CD4-positive, alpha-beta T cell (primary cell): ENCODE data around the gene MCTP2. TPM values are rescaled to one million over a fixed set of nuclear protein-coding genes. Genes with fewer than 3 reads are reported as not detected.

Experiments used
- ATAC-seq: fragments of 200-7000 bp; cut with Tn5 transposase; one replicate; pipeline ENCODE4 v1.10.0; 2022; ENCODE audit warnings: mild to moderate bottlenecking; ENCODE audit not compliant: poor library complexity
- CTCF ChIA-PET: fragments of 350-600 bp; sonication (Branson Sonifier 250); formaldehyde crosslinking; loops from one replicate; lab custom pipeline; 2021; ENCODE audit warnings: antibody characterized with exemption, inconsistent platforms; lab: Charles Lee
- POLR2A ChIA-PET: fragments of 350-600 bp; sonication (Branson Sonifier 250); formaldehyde crosslinking; loops from one replicate; lab custom pipeline; 2021; ENCODE audit warnings: antibody characterized with exemption, inconsistent platforms; lab: Charles Lee
- DNase-seq, 14 experiments: peaks; one replicate each; pipeline ENCODE4 v3.0.0-alpha.2; 2013 to 2020; ENCODE audit warnings: mixed read lengths in 2 of 14
- H3K27ac ChIP-seq, 2 donors: one replicate each; pipeline versions ENCODE4 v1.5.1 to v1.7.0; 2013; ENCODE audit warnings: low read length in 2 of 2, low read depth in 1 of 2, mild to moderate bottlenecking in 1 of 2
- H3K27me3 ChIP-seq, 2 experiments: 1 replicate in 1 of 2; 2 replicates in 1 of 2; pipeline versions ENCODE4 v1.6.1 to v1.7.0; 2013; ENCODE audit warnings: low read length in 2 of 2, control low read depth in 1 of 2, mild to moderate bottlenecking in 1 of 2, moderate library complexity in 1 of 2; ENCODE audit not compliant: insufficient read depth in 2 of 2, control insufficient read depth in 1 of 2
- H3K36me3 ChIP-seq: one replicate; pipeline ENCODE4 v1.6.1; 2013; ENCODE audit warnings: low read length, control low read depth; ENCODE audit not compliant: insufficient read depth
- H3K4me1 ChIP-seq: one replicate; pipeline ENCODE4 v1.6.1; 2013; ENCODE audit warnings: low read length, control low read depth; ENCODE audit not compliant: insufficient read depth
- H3K4me3 ChIP-seq: one replicate; pipeline ENCODE4 v1.5.1; 2013; ENCODE audit warnings: mild to moderate bottlenecking, low read length, moderate library complexity
- H3K9me3 ChIP-seq, 2 experiments: 1 replicate in 1 of 2; 2 replicates in 1 of 2; pipeline versions ENCODE4 v1.6.1 to v1.7.0; 2013; ENCODE audit warnings: low read length in 2 of 2, mild to moderate bottlenecking in 2 of 2, control low read depth in 1 of 2, moderate library complexity in 1 of 2; ENCODE audit not compliant: control insufficient read depth in 1 of 2, insufficient read depth in 1 of 2
- H3K27ac Mint-ChIP-seq: one replicate; pipeline ENCODE4 v1.8.0; 2020; ENCODE audit warnings: mixed read lengths
- H3K27me3 Mint-ChIP-seq: one replicate; pipeline ENCODE4 v1.8.0; 2021; ENCODE audit warnings: mixed read lengths
- H3K36me3 Mint-ChIP-seq: one replicate; pipeline ENCODE4 v1.8.0; 2021; ENCODE audit warnings: low read depth, mixed read lengths
- H3K4me1 Mint-ChIP-seq: one replicate; pipeline ENCODE4 v1.8.0; 2021; ENCODE audit warnings: low read depth, mixed read lengths
- H3K4me3 Mint-ChIP-seq: one replicate; pipeline ENCODE4 v1.8.0; 2020; ENCODE audit warnings: mild to moderate bottlenecking, mixed read lengths
- H3K9me3 Mint-ChIP-seq: one replicate; pipeline ENCODE4 v1.8.0; 2020; ENCODE audit warnings: mixed read lengths
- intact Hi-C, 2 experiments: fragments of 100-400 bp; cut with DNase I in 1 of 2; cut with micrococcal nuclease in 1 of 2; formaldehyde crosslinking; loops; one replicate each; pipeline versions ENCODE4 v1.15.1 to v1.9.0; 2023 to 2025; cut with DNase I, micrococcal nuclease
- total RNA-seq, 174 experiments: library from RNA in 2 of 174; stranded (reverse) in 2 of 174; gene quantifications; one replicate each; pipeline ENCODE4 v1.2.3 and lab custom pipeline; 2021 to 2026
- TF ChIP-seq, protein P1 (sequence below): fragments of 200-600 bp; IDR thresholded peaks from one replicate; pipeline ENCODE4 v1.8.0; 2022; ENCODE audit warnings: antibody characterized with exemption, mild to moderate bottlenecking

Gene MCTP2
- total RNA-seq, 2 experiments from 2014 or later: 8.0 to 10.8 TPM

GRCh38 chr15:94198633-94199032 is 32.7 kb upstream of the MCTP2 start:
- CTCF ChIA-PET: interaction anchor here (1.6 kb wide), 1 partner anchor 35 kb away, joined by 5 read pairs; no protein-coding TSS in a partner anchor

DNA sequence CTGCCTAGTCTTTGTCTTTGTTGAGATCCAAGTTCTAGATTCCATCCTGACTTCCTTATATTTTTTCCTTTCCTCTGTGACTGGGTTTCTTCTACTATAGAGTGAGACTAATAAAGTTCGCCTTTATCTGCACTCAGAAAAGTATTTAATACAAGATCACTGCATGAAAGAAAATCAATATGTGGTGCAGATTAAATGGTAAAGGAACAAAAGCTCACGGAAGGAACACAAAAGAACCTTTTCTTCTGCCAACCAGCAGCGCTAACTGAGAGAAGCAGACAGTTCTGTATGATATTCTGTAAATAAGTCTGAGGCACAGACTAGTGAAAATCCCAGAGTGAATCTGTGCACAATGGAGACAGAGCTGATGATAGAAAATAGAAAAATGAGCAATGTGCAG is 31.6 kb upstream of the MCTP2 start:
- no peak for ATAC-seq
- no peaks in the 10 kb centered on the region for H3K9me3 Mint-ChIP-seq
- H3K9me3 ChIP-seq: no peaks in the 10 kb centered on the region
- no peak overlapping the region for H3K4me3 ChIP-seq
- no peak for DNase-seq
- ChIA-PET CTCF (no interaction called here), POLR2A (no interaction called here)
- intact Hi-C loops: no loop called here
- no peak overlapping the region for H3K27ac ChIP-seq
- no peaks in the 10 kb centered on the region for H3K4me1 Mint-ChIP-seq
- H3K36me3 ChIP-seq: no peaks in the 10 kb centered on the region
- no peaks in the 10 kb centered on the region for H3K4me1 ChIP-seq
- H3K27ac Mint-ChIP-seq: no peak overlapping the region
- TF ChIP-seq, protein P1, sequence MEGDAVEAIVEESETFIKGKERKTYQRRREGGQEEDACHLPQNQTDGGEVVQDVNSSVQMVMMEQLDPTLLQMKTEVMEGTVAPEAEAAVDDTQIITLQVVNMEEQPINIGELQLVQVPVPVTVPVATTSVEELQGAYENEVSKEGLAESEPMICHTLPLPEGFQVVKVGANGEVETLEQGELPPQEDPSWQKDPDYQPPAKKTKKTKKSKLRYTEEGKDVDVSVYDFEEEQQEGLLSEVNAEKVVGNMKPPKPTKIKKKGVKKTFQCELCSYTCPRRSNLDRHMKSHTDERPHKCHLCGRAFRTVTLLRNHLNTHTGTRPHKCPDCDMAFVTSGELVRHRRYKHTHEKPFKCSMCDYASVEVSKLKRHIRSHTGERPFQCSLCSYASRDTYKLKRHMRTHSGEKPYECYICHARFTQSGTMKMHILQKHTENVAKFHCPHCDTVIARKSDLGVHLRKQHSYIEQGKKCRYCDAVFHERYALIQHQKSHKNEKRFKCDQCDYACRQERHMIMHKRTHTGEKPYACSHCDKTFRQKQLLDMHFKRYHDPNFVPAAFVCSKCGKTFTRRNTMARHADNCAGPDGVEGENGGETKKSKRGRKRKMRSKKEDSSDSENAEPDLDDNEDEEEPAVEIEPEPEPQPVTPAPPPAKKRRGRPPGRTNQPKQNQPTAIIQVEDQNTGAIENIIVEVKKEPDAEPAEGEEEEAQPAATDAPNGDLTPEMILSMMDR: no peak
- no peak overlapping the region for H3K4me3 Mint-ChIP-seq
- H3K27me3 Mint-ChIP-seq: peaks cover 17% of the 10 kb centered on the region
- no peaks in the 10 kb centered on the region for H3K27me3 ChIP-seq
- H3K36me3 Mint-ChIP-seq: no peaks in the 10 kb centered on the region

More at GRCh38 chr15:94198633-94199032, 32.7 kb upstream of the MCTP2 start:
- DNase-seq (no peak), ATAC-seq (no peak)
- H3K36me3 ChIP-seq: no peaks in the 10 kb centered on the region
- TF ChIP-seq, protein P1: no peak
- Mint-ChIP-seq H3K9me3 (no peaks in the 10 kb centered on the region), H3K27me3 (peaks cover 13% of the 10 kb centered on the region), H3K36me3 (no peaks in the 10 kb centered on the region), H3K27ac (no peak overlapping the region), H3K4me1 (no peaks in the 10 kb centered on the region), H3K4me3 (no peak overlapping the region)
- no peak overlapping the region for H3K4me3 ChIP-seq
- no peaks in the 10 kb centered on the region for H3K27me3 ChIP-seq
- H3K4me1 ChIP-seq: no peaks in the 10 kb centered on the region
- POLR2A ChIA-PET: no interaction called here
- H3K27ac ChIP-seq: no peak overlapping the region
- no peaks in the 10 kb centered on the region for H3K9me3 ChIP-seq
- intact Hi-C loops: no loop called here

GRCh38 chr15:94203306-94203705 is 28.1 kb upstream of the MCTP2 start:
- POLR2A ChIA-PET: no interaction called here
- DNase-seq (no peak), ATAC-seq (no peak)
- intact Hi-C loops: loop anchor here in 1 of 2 experiments (1.0 kb wide), 1 partner anchor 12 kb away; no protein-coding TSS in a partner anchor
- no peaks in the 10 kb centered on the region for H3K36me3 Mint-ChIP-seq
- H3K9me3 ChIP-seq: no peaks in the 10 kb centered on the region
- peaks cover 4% of the 10 kb centered on the region for H3K4me1 ChIP-seq
- no peak overlapping the region for H3K4me3 Mint-ChIP-seq
- H3K27ac ChIP-seq: no peak overlapping the region
- H3K9me3 Mint-ChIP-seq: no peaks in the 10 kb centered on the region
- no peak overlapping the region for H3K4me3 ChIP-seq
- H3K27ac Mint-ChIP-seq: no peak overlapping the region
- TF ChIP-seq, protein P1: no peak
- H3K27me3 Mint-ChIP-seq: peaks cover 37% of the 10 kb centered on the region
- peaks cover 16% of the 10 kb centered on the region for H3K4me1 Mint-ChIP-seq
- H3K27me3 ChIP-seq: peaks cover 0 to 3% of the 10 kb centered on the region in 2 experiments
- H3K36me3 ChIP-seq: no peaks in the 10 kb centered on the region
- CTCF ChIA-PET: no interaction called here
